ENCODE measurements around the gene NCOA5.

DNA sequence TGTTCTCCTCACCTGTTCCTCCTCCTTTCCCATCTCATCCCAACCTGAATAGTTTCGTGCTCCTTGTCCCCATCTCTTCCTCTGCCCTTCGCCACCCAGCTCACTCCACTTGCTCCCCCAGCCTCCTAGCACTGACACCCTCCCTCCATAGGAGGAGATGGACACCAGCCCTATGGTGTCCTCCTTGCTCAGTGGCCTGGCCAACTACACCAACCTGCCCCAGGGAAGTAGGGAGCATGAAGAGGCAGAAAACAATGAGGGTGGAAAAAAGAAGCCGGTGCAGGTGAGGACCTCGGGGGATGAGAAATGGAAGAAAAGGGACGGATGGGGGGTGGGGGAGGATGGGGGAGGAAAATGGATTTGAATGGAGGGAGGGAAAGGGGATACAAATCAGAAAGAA lies 54.5 kb downstream of the NCOA5 start:
- no peak for TF ChIP-seq CTCF (conservative IDR thresholded peaks at IDR 0.05)
- TF ChIP-seq ZFX (IDR thresholded peaks at IDR 0.05): no peak
